Measurements from ENCODE around the gene SORCS3. TPM values are rescaled to one million over a fixed set of nuclear protein-coding genes. Genes with fewer than 3 reads are reported as not detected.

Gene SORCS3
- total RNA-seq, 1 experiment from 2014 or later: 0.18 TPM

- POLR2A ChIA-PET: no interaction called here
- H3K27me3 Mint-ChIP-seq (ENCODE audit: insufficient read depth, unreplicated experiment): peaks cover 12% of the 10 kb centered on the region
Observed at GRCh38 chr10:104657457-104657856, 16.4 kb downstream of the SORCS3 start.

GRCh38 chr10:104658067-104658466, 17.0 kb downstream of the SORCS3 start:
- Histone ChIP-seq H3K36me3 (ENCODE audit: control insufficient read depth, insufficient read depth, low read length) (no peaks in the 10 kb centered on the region), H3K27me3 (replicated peaks; ENCODE audit: control insufficient read depth, insufficient read depth, low read length) (no peaks in the 10 kb centered on the region; the same call in 1 of the 2 replicates), H3K4me1 (no peaks in the 10 kb centered on the region), H3K9me3 (no peaks in the 10 kb centered on the region), H3K4me3 (ENCODE audit: low read depth, low read length) (no peak overlapping the region)
- TF ChIP-seq CTCF (IDR thresholded peaks at IDR 0.05; ENCODE audit: insufficient read depth in 1 of 2, low read depth in 1 of 2, low read length in 1 of 2, severe bottlenecking in 1 of 2, unreplicated experiment in 1 of 2): no peak
- no peaks in the 10 kb centered on the region for H3K36me3 Mint-ChIP-seq (ENCODE audit: insufficient read depth, unreplicated experiment)
- CTCF ChIA-PET: no interaction called here
- H3K27ac Mint-ChIP-seq (ENCODE audit: unreplicated experiment): no peak overlapping the region
- BruUV-seq (replicated peaks): no TSS peak
- peaks cover 15% of the 10 kb centered on the region for H3K27me3 Mint-ChIP-seq (ENCODE audit: insufficient read depth, unreplicated experiment)
- H3K4me1 Mint-ChIP-seq (ENCODE audit: low read depth, unreplicated experiment): no peaks in the 10 kb centered on the region
- no peak overlapping the region for H3K4me3 Mint-ChIP-seq (ENCODE audit: unreplicated experiment)
- DNase-seq: no peak
- POLR2A ChIA-PET: no interaction called here
- no peaks in the 10 kb centered on the region for H3K9me3 Mint-ChIP-seq (ENCODE audit: unreplicated experiment)
- intact Hi-C loops (cut with micrococcal nuclease; ENCODE audit: unreplicated experiment): no loop called here

More at GRCh38 chr10:104657457-104657856, 16.4 kb downstream of the SORCS3 start:
- no TSS peak for BruUV-seq (replicated peaks)
- Mint-ChIP-seq H3K36me3 (ENCODE audit: insufficient read depth, unreplicated experiment) (no peaks in the 10 kb centered on the region), H3K4me3 (ENCODE audit: unreplicated experiment) (no peak overlapping the region), H3K9me3 (ENCODE audit: unreplicated experiment) (no peaks in the 10 kb centered on the region), H3K27ac (ENCODE audit: unreplicated experiment) (no peak overlapping the region), H3K4me1 (ENCODE audit: low read depth, unreplicated experiment) (no peaks in the 10 kb centered on the region)
- H3K4me1 ChIP-seq: no peaks in the 10 kb centered on the region
- intact Hi-C loops (cut with micrococcal nuclease; ENCODE audit: unreplicated experiment): no loop called here
- H3K36me3 ChIP-seq (ENCODE audit: control insufficient read depth, insufficient read depth, low read length): no peaks in the 10 kb centered on the region
- CTCF ChIA-PET: no interaction called here
- no peaks in the 10 kb centered on the region; the same call in 1 of the 2 replicates for H3K27me3 ChIP-seq (replicated peaks; ENCODE audit: control insufficient read depth, insufficient read depth, low read length)
- no peaks in the 10 kb centered on the region for H3K9me3 ChIP-seq
- H3K4me3 ChIP-seq (ENCODE audit: low read depth, low read length): no peak overlapping the region
- DNase-seq: no peak
- TF ChIP-seq CTCF (IDR thresholded peaks at IDR 0.05; ENCODE audit: insufficient read depth in 1 of 2, low read depth in 1 of 2, low read length in 1 of 2, severe bottlenecking in 1 of 2, unreplicated experiment in 1 of 2): no peak

GRCh38 chr10:104659809-104660208, 18.7 kb downstream of the SORCS3 start:
- H3K27ac Mint-ChIP-seq (ENCODE audit: unreplicated experiment): no peak overlapping the region
- no peaks in the 10 kb centered on the region for H3K9me3 Mint-ChIP-seq (ENCODE audit: unreplicated experiment)
- no peak for DNase-seq
- TF ChIP-seq CTCF (IDR thresholded peaks at IDR 0.05; ENCODE audit: insufficient read depth in 1 of 2, low read depth in 1 of 2, low read length in 1 of 2, severe bottlenecking in 1 of 2, unreplicated experiment in 1 of 2): no peak
- no peaks in the 10 kb centered on the region; the same call in 1 of the 2 replicates for H3K27me3 ChIP-seq (replicated peaks; ENCODE audit: control insufficient read depth, insufficient read depth, low read length)
- ChIA-PET CTCF (no interaction called here), POLR2A (no interaction called here)
- H3K4me3 ChIP-seq (ENCODE audit: low read depth, low read length): no peak overlapping the region
- no TSS peak for BruUV-seq (replicated peaks)
- H3K4me1 ChIP-seq: no peaks in the 10 kb centered on the region
- H3K27me3 Mint-ChIP-seq (ENCODE audit: insufficient read depth, unreplicated experiment): peaks cover 13% of the 10 kb centered on the region
- H3K4me3 Mint-ChIP-seq (ENCODE audit: unreplicated experiment): no peak overlapping the region
- no peaks in the 10 kb centered on the region for H3K4me1 Mint-ChIP-seq (ENCODE audit: low read depth, unreplicated experiment)
- intact Hi-C loops (cut with micrococcal nuclease; ENCODE audit: unreplicated experiment): no loop called here
- no peaks in the 10 kb centered on the region for H3K36me3 ChIP-seq (ENCODE audit: control insufficient read depth, insufficient read depth, low read length)
- no peaks in the 10 kb centered on the region for H3K36me3 Mint-ChIP-seq (ENCODE audit: insufficient read depth, unreplicated experiment)
- no peaks in the 10 kb centered on the region for H3K9me3 ChIP-seq

Measured in Caco-2 (cell line).